Stimulated activated CD8-positive, alpha-beta memory T cell treated with anti-CD3 and anti-CD28 coated beads, Interleukin-7, amount 100 ng/mL, for 48 hours (primary cell): ENCODE measurements around the gene ANKHD1.
A peak's percentile ranks its signal among the peaks of the same experiment; 100 is the strongest.
"Not testable (repeated sequence)": the region's sequence is repeated elsewhere in the genome, so short reads cannot be mapped to it uniquely, and the experiment has no call there.

ENCODE experiments used
- DNase-seq, 2 donors: peaks; one replicate each; pipeline ENCODE4 v3.0.0-alpha.2; 2020; ENCODE audit warnings: low read depth in 1 of 2; ENCODE audit errors: extremely low read depth in 1 of 2

ANKHD1 gene

GRCh38 chr5:140561753-140562523, 160.3 kb downstream of the ANKHD1 start:
- no peak for DNase-seq

GRCh38 chr5:140563596-140563995, 162.0 kb downstream of the ANKHD1 start:
- no peak for DNase-seq

- peak; percentile 90 to 96 for DNase-seq
Observed at GRCh38 chr5:140564196-140565023, 162.8 kb downstream of the ANKHD1 start, which contains the start of the genes APBB3 and SLC35A4. Gene APBB3, minus strand, starts transcription at chr5:140564598. Its CDS starts 353 bp downstream, at chr5:140564245. Gene SLC35A4, plus strand, starts transcription at chr5:140564828. Its CDS starts 2,342 bp downstream, at chr5:140567170.

DNA sequence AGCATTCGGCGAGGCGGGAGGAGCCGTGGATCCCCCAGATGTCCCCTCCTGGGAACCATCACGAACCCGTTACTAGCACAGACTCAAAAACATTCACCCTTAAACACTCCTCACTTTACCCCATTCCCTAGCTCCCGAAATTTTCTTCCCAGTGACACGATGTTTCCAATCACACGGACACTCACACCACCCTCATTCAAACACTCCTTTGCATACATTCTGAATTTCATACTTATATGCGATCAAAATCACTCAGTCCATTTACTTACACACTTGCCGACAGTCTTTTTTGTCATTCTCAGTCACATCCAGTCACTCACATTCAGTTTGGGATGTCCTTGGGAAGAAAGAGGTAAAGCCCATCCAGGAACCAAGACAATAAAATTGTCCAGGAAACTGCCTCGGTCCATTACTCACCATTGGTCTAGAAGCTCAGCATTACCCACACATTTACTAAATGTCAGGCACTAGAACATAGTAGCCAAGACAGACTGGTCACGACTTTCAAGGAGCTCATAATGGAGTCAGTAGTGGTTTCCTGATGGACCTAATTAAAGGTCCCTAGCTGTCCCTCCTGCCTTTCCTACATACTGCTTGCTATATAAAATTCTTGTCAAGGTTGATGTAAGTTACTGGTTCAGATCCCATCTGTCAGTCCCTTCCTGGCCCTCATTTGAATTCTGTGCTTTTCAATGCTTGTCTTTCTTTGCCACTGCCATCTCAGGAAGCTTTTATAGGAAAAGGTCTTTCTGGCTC, 163.6 kb downstream of the ANKHD1 start:
- DNase-seq = no peak

DNA sequence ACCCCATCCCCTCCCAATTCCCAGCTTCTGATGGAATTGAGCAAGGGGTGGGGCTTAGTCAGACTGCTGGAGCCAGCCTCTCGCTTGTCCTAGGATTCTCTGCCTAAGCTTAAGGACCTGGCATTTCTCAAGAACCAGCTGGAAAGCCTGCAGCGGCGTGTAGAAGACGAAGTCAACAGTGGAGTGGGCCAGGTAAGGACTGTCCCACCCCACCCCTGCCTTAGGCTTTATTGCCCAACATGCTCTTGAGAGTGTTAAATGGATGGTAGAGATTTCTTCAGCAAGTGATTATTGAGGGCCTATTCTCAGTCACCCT, 164.1 kb downstream of the ANKHD1 start:
- DNase-seq = no peak

DNA sequence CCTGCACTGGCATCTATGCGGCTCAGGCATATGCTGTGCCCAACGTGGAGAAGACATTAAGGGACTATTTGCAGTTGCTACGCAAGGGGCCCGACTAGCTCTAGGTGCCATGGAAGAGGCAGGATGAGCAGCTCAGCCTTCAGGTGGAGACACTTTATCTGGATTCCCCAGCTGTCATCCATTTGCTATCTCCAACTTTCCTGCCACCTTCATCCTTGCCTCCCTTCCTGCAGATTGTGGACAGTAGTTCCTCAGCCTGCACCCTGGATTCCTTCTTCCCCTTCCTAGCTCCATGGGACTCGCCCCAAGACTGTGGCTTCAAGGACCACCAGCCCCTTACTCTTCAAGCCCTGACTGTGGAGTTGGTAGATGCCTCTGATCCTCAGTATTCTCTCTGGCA, 165.0 kb downstream of the ANKHD1 start:
- DNase-seq = no peak

GRCh38 chr5:140567136-140567818, 165.6 kb downstream of the ANKHD1 start:
- no peak for DNase-seq

- no peak for DNase-seq
Observed at GRCh38 chr5:140567871-140568270, 166.2 kb downstream of the ANKHD1 start.

GRCh38 chr5:140568443-140569063, 166.9 kb downstream of the ANKHD1 start:
- no peak for DNase-seq

DNA sequence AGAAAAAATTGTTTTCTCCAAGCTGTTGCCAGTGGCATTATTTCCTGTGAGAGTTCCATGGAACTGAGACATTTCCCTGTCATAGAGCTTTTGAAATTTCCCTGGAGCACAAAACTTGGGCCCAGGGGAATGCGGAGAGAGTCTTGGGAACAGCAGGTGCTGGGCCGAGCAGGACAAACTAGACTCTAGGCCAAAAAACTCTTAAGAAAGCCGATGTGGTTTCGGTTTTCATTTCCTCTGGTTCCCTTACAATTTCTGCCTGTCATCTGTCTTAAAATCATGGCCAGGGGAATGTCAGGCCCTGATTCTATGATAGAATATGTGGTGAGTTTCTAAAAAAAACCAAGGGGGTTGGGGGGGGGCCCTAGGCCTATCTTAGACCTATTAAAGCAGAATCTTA, 167.6 kb downstream of the ANKHD1 start:
- no peak for DNase-seq

- no peak for DNase-seq
Observed at GRCh38 chr5:140570058-140570457, 168.4 kb downstream of the ANKHD1 start.

GRCh38 chr5:140570488-140570887, 168.9 kb downstream of the ANKHD1 start:
- no peak for DNase-seq

- DNase-seq = no peak
Observed at GRCh38 chr5:140571105-140571504, 169.5 kb downstream of the ANKHD1 start.

- DNase-seq = no peak
Observed at GRCh38 chr5:140573683-140574082, 172.1 kb downstream of the ANKHD1 start.

GRCh38 chr5:140574165-140574564, 172.5 kb downstream of the ANKHD1 start:
- no peak for DNase-seq

- DNase-seq = no peak
Observed at GRCh38 chr5:140575309-140575708, 173.7 kb downstream of the ANKHD1 start.

DNA sequence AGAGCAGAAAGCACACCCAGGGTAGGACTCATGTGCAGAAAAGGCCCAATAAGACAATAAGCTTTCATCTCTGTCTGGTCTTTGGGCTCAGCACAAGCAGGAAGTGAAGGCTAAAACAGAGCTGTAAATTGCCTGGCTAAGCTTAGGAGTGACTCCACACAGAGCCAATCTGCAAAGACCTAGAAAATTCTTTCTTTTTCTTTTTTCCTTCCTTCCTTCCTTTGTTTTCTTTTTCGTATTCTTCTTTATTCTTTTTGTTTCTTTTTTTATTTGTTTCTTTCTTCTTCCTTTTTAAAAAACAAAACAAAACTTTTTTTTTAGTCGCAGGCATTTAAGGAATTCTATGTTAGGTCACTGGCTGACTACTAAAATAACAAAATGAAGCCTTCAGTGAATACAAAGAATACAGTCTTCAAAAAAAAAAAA, 175.2 kb downstream of the ANKHD1 start:
- no peak for DNase-seq

GRCh38 chr5:140579188-140579747, 177.6 kb downstream of the ANKHD1 start:
- DNase-seq = not testable (repeated sequence)

DNA sequence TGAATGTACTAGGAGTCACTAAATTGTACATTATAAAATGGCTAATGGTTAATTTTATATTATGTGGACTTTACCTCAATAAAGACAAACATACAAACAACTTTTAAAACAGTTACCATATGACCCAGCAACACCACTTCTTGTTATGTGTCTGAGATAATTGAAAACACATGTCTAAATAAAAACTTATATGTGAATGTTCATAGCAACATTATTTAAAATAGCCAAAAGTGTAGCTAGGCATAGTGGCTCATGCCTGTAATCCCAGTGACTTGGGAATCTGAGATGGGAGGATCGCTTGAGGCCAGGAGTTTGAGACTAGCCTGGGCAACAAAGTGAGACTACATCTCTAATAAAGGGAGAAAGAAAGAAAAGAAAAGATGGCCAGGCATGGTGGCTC, 185.9 kb downstream of the ANKHD1 start:
- no peak for DNase-seq
